Thyroid gland (tissue), 4 donors: ENCODE results near the gene EXOSC1.

Experiments
- POLR2A ChIP-seq, 2 donors: fragments of 450-650 bp; IDR thresholded peaks; one replicate each; pipeline ENCODE4 v1.6.1; 2017; ENCODE audit warnings: antibody characterized with exemption in 2 of 2, mild to moderate bottlenecking in 2 of 2, moderate library complexity in 1 of 2
- TF ChIP-seq, protein P1 (sequence below), 6 experiments: fragments of 200-600 bp in 3 of 6; fragments of 450-650 bp in 3 of 6; sonication (generic) in 3 of 6; IDR thresholded peaks; one replicate each; pipeline ENCODE4 v1.5.1; 2016 to 2019; ENCODE audit warnings: antibody characterized with exemption in 6 of 6, mild to moderate bottlenecking in 2 of 6, inconsistent platforms in 1 of 6, moderate library complexity in 1 of 6

DNA sequence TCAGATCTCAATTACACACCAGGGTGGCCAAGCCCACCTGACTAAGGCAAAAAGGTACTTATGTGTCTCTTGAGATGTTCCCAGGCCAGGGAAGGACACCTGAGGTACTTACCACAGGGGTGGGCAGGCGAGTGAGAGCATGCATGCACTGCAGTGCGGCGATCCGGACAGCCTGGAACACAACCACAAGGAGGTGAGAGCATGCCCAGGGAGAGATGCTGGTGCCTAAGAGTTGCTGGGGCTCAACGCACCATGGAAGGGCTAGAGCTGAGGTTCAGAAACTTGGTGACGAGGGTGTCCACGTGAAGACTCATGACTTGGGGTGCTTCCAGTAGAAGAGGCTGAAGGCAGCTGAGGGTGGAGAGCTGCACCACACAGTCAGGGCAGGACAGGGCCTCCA lies 13.3 kb upstream of the EXOSC1 start:
- TF ChIP-seq, protein P1, sequence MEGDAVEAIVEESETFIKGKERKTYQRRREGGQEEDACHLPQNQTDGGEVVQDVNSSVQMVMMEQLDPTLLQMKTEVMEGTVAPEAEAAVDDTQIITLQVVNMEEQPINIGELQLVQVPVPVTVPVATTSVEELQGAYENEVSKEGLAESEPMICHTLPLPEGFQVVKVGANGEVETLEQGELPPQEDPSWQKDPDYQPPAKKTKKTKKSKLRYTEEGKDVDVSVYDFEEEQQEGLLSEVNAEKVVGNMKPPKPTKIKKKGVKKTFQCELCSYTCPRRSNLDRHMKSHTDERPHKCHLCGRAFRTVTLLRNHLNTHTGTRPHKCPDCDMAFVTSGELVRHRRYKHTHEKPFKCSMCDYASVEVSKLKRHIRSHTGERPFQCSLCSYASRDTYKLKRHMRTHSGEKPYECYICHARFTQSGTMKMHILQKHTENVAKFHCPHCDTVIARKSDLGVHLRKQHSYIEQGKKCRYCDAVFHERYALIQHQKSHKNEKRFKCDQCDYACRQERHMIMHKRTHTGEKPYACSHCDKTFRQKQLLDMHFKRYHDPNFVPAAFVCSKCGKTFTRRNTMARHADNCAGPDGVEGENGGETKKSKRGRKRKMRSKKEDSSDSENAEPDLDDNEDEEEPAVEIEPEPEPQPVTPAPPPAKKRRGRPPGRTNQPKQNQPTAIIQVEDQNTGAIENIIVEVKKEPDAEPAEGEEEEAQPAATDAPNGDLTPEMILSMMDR (IDR thresholded peaks at IDR 0.05) = no peak
- TF ChIP-seq POLR2A (IDR thresholded peaks at IDR 0.05) = no peak
